SK-MEL-5 (cell line): ENCODE results near the gene TFCP2L1. TPM values are rescaled to one million over a fixed set of nuclear protein-coding genes. Genes with fewer than 3 reads are reported as not detected.
"Not testable (repeated sequence)": the region's sequence is repeated elsewhere in the genome, so short reads cannot be mapped to it uniquely, and the experiment has no call there.

Source experiments
- DNase-seq: peaks from one replicate; pipeline ENCODE4 v3.0.0-alpha.2; 2016; ENCODE audit warnings: low read depth, low spot score
- in situ Hi-C: cut with HindIII; loops from 2 replicates; pipeline ENCODE4 v1.10.0; 2016; ENCODE audit warnings: low sequenced_read_pairs, high pct_unique_total_duplicates, low pct_unique_long_range_greater_than_20kb
- polyA plus RNA-seq, 2 experiments: library from polyadenylated mRNA; depleted of rRNA; stranded (reverse); fragments of >200 nt; gene quantifications; 2 replicates each; pipeline ENCODE4 v1.2.3, GENCODE V29; 2015
- total RNA-seq: library from RNA; depleted of rRNA; stranded (reverse); fragments of >200 nt; shearing (Covaris generic); gene quantifications from 2 replicates; pipeline ENCODE4 v1.2.3, GENCODE V29; 2014; rRNA removed

The TFCP2L1 gene
- total RNA-seq: 0.08 and 0.13 TPM in 2 replicates
- 0.20 and 0.39 TPM in 2 replicates for polyA plus RNA-seq (2015; cell fraction: cytosol; rRNA removed)
- polyA plus RNA-seq (2015; cell fraction: nucleus; rRNA removed): 0.83 and 1.1 TPM in 2 replicates

- in situ Hi-C loops: no loop called here
- DNase-seq: no peak
These were observed at the start of gene TFCP2L1 for GRCh38 chr2:121284463-121285449. TSS of gene TFCP2L1 (minus strand) at chr2:121285202. CDS start at chr2:121285109, 93 bp downstream.

GRCh38 chr2:121333834-121334558, 49.0 kb upstream of the TFCP2L1 start:
- DNase-seq: no peak
- in situ Hi-C loops: no loop called here

- no peak for DNase-seq
- in situ Hi-C loops: no loop called here
These were observed 48.2 kb upstream of the TFCP2L1 start for GRCh38 chr2:121333231-121333630.

GRCh38 chr2:121331324-121331723, 46.3 kb upstream of the TFCP2L1 start:
- DNase-seq, in situ Hi-C loops: not testable (repeated sequence)

- no peak for DNase-seq
- in situ Hi-C loops: no loop called here
These were observed 45.9 kb upstream of the TFCP2L1 start for GRCh38 chr2:121330921-121331320.

- in situ Hi-C loops: no loop called here
- DNase-seq: no peak
These were observed 44.8 kb upstream of the TFCP2L1 start for GRCh38 chr2:121329786-121330185.

GRCh38 chr2:121326628-121327027, 41.6 kb upstream of the TFCP2L1 start:
- in situ Hi-C loops: no loop called here
- no peak for DNase-seq

- no peak for DNase-seq
- in situ Hi-C loops: no loop called here
These were observed 39.6 kb upstream of the TFCP2L1 start for GRCh38 chr2:121324601-121325000.

GRCh38 chr2:121321476-121321875, 36.5 kb upstream of the TFCP2L1 start:
- DNase-seq: no peak
- in situ Hi-C loops: no loop called here

GRCh38 chr2:121319941-121320340, 34.9 kb upstream of the TFCP2L1 start:
- DNase-seq: no peak
- in situ Hi-C loops: no loop called here

GRCh38 chr2:121316986-121317385, 32.0 kb upstream of the TFCP2L1 start:
- DNase-seq: no peak
- in situ Hi-C loops: no loop called here

- in situ Hi-C loops, DNase-seq: not testable (repeated sequence)
These were observed 28.7 kb upstream of the TFCP2L1 start for GRCh38 chr2:121313701-121314100.

- no peak for DNase-seq
- in situ Hi-C loops: no loop called here
These were observed 24.8 kb upstream of the TFCP2L1 start for GRCh38 chr2:121309801-121310200.

GRCh38 chr2:121309323-121309722, 24.3 kb upstream of the TFCP2L1 start:
- in situ Hi-C loops: no loop called here

GRCh38 chr2:121307048-121307447, 22.0 kb upstream of the TFCP2L1 start:
- in situ Hi-C loops: no loop called here

More at GRCh38 chr2:121309323-121309722, 24.3 kb upstream of the TFCP2L1 start:
- DNase-seq: no peak

GRCh38 chr2:121304941-121305340, 19.9 kb upstream of the TFCP2L1 start:
- in situ Hi-C loops: no loop called here
- no peak for DNase-seq

More at GRCh38 chr2:121307048-121307447, 22.0 kb upstream of the TFCP2L1 start:
- DNase-seq: no peak

- DNase-seq: no peak
- in situ Hi-C loops: no loop called here
These were observed 18.7 kb upstream of the TFCP2L1 start for GRCh38 chr2:121303531-121304263.
